Right hindlimb (tissue), 1 donor: ENCODE data around the gene MON2.
A peak's percentile ranks its signal among the peaks of the same experiment; 100 is the strongest.
"Not testable (repeated sequence)": the region's sequence is repeated elsewhere in the genome, so short reads cannot be mapped to it uniquely, and the experiment has no call there.

Source experiments
- DNase-seq: peaks from one replicate; pipeline ENCODE4 v3.0.0-alpha.2; 2018

MON2 gene

GRCh38 chr12:62466594-62467491, at the start of gene MON2:
TSS of gene MON2 (plus strand) at chr12:62466826. CDS start at chr12:62467208, 382 bp downstream.
- peak; percentile 95 for DNase-seq

DNA sequence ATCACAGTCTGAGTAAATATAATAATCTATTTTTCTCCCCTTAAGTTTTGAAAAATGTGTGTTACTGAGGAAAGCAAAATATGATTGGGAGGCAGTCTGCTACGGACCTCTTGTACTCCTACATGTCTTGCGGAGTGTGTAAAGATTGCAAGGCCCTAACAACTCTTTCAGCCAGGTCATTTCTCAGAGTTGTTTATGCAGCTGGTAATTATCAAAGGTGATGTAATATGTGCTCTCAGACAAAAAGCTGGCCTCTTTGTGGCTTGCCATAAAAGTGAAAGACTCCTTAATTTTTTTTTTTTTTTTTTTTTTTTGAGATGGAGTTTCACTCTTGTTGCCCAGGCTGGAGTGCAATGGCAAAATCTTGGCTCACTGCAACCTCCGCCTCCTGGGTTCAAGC, 40.5 kb upstream of the MON2 start:
- no peak for DNase-seq

DNA sequence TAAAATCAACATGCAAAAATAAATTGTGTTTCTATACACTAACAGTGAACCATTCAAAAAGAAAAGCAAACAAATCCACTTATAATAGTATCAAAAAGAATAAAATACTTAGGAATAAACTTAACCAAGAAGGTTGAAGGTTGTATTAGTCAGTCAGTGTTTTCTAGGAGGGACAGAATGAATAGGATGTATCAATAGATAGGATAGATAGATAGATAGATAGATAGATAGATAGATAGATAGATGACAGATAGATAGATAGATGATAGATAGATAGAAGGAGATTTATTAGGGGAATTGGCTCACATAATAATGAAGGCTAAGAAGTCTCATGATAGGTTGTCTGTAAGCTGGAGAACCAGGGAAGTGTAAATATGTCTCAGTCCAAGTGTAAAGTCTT, 37.2 kb upstream of the MON2 start:
- DNase-seq: no peak

GRCh38 chr12:62434494-62435302, 31.9 kb upstream of the MON2 start:
- DNase-seq: no peak

DNA sequence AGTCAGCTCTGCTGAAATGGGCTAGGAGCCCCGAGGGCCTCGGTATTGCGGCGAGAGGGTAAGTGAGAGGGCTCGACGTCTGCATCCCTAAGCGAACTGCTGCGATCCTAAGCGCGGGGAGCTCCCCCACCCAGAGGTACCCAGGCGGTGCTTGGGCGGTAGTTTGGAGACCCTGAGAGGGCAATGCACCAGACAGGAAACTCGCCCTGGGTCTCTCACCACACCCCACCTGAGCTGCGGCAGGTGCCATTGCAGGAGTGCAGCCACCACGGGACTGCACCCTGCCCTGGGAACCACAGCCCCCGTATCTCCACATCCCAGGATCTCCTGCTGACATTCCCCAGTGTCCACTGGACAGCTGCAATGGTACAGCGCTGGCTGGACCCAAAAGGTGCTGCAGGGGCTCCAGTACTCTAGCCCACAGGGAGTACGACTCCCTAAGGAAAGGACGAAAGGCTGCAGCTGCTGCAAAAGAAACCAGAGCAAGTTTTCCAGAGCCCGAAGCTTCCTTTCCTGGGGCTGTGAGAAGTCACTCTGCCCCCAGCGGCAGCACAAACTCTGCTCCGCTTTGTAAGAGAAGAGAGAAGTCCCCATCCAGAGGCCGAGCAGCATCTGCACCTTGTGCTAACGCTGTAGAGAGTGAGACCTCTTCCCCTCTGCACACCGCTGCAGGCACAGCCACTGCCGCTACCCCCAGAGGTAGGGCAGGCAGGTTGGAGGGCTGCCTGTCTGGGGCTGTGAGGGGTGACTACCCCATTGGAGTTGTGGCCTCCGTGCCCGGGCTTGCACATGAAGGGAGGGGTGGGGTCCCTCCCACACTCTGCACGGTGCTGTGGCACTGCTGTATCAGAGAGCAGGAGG, 31.1 kb upstream of the MON2 start:
- peak; percentile 52 for DNase-seq

DNA sequence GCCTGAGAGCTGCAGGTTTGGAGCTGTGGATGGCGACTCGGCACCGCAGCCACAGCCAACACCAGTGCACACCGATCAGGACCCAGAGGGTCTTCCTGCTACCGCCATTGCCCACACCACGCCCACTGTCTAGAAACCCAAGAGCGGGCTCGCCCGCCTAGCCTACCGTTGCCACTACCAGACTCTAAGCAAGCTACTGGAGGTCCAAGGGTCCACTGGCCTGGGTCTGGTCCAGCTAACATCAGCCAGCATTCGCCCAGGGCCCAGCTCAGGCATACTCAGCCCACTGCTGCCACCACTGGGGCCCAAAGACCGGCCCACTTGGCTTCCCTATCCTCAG, 30.5 kb upstream of the MON2 start:
- DNase-seq: no peak

GRCh38 chr12:62438098-62438692, 28.4 kb upstream of the MON2 start:
- DNase-seq: peak; percentile 50

- DNase-seq: no peak
Measured at GRCh38 chr12:62446754-62447452, 19.7 kb upstream of the MON2 start.

GRCh38 chr12:62448436-62448835, 18.2 kb upstream of the MON2 start:
- DNase-seq: no peak

- DNase-seq: not testable (repeated sequence)
Measured at GRCh38 chr12:62455429-62455828, 11.2 kb upstream of the MON2 start.

DNA sequence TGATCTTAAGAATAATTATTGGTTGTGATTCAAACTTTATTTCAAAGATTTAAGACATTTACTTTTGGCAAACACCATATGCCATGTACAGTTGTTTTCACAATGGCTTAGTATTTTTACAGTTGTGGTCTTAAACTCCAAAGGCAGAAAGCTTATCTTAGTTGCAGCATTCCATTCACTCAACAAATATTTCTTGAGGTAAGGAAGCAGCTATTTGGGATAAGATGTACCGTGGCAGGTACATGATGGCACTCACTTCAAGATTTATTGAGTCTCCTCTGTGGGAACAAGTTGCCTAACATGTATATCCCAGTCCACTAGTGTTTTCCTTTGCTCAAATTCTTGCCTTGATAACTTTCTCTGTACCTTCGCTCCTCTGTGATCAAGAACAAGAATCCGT, 8.0 kb upstream of the MON2 start:
- DNase-seq: no peak

- DNase-seq: no peak
Measured at GRCh38 chr12:62459976-62460375, 6.7 kb upstream of the MON2 start.

GRCh38 chr12:62461171-62461837, 5.3 kb upstream of the MON2 start:
- DNase-seq: not testable (repeated sequence)

GRCh38 chr12:62463252-62463651, 3.4 kb upstream of the MON2 start:
- DNase-seq: not testable (repeated sequence)

DNA sequence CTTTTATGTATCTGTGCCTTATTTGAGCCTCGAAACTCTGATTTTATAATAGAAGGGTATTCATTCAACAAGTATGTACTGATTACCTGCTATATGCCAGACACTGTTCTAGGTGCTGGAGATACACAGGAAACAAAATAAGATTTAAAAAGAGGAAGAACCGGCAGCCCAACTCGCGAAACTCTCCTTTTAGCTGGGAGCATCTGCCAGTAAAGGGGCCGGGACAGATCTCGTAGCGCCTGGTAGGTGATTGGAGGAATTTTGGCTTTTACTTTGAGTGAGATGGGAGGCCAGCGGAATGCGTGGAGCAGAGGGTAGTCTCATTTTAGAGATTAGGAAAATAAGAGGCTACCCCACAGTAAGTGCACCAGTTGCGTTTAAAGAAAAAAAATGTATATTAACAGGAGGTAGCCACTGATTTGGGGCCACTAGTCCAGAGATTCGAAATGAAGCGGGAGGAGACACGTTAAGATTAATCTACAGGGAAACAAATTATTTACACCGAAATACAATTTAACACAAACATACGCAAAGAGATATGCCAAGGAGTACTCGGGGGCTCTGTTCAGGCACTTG, 520 bp upstream of the MON2 start:
- peak; percentile 56 for DNase-seq

DNA sequence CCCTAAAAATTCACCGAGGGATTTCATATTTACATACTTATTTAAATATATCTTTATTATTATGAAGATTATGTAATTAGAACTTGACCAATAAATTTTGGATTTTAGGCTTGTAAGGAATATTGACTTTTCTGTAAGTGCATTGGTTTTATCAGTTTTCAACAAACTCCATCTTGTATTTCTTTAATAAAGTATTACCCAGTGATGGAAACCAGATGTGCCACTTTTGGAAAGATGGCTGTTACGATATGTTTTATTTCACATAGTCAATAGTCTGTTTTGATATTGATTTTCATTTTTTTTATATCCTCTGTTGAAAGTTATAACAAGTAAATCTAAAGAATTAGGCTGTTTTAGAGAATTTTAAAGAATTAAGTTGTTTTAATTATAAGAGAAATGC, 1.8 kb downstream of the MON2 start:
- no peak for DNase-seq

GRCh38 chr12:62468935-62469334, 2.3 kb downstream of the MON2 start:
- no peak for DNase-seq

DNA sequence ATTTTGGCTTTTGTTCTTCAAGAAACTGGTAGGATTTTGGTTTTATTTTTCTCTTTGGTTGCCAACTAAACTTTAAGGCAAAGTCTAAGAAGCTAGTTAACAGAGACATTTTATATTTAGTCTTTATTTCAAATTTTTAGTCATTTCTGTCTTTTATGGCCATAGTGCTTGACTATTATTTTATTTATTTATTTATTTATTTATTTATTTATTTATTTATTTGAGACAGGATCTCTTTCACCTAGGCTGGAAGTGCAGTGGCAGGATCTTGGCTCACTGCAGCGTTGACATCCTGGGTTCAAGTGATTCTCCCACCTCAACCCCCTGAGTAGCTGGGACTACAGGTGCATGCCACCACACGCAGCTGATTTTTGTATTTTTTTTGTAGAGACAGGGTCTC, 3.1 kb downstream of the MON2 start:
- no peak for DNase-seq

DNA sequence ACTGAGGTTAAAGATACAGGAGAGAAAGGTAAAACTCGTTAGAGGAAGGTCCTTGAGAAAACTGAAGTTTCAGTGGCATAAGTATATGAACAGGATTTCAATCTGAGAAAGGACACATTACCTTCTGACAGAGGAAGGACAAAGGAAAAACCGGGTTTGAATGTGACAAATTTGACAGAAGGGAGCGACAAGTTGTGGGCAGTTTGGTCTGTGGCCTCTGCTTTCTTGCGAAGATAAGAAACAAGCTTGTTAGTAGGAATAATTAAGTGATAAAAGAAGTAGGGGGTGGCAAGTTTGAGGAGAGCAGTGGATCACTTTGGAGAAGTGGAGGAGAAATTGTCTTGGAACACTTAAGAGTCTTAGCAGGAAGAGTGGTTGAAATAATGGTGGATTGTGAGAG, 5.1 kb downstream of the MON2 start:
- DNase-seq: no peak

GRCh38 chr12:62472472-62472871, 5.8 kb downstream of the MON2 start:
- no peak for DNase-seq
